ENCODE measurements around the gene SLC8A3. TPM values are rescaled to one million over a fixed set of nuclear protein-coding genes. Genes with fewer than 3 reads are reported as not detected.

SLC8A3 gene
- total RNA-seq, 1 donor from 2014 or later, result 0.49 TPM

GRCh38 chr14:70193396-70193795 is 4.6 kb upstream of the SLC8A3 start:
- H3K27ac ChIP-seq, result no peak overlapping the region
- H3K4me3 ChIP-seq, result no peak overlapping the region
- TF ChIP-seq POLR2AphosphoS5 (IDR thresholded peaks at IDR 0.05; ENCODE audit: insufficient read depth in 1 of 2, low read depth in 1 of 2), result no peak
- no peak for TF ChIP-seq CTCF (IDR thresholded peaks at IDR 0.05)
- no peak for TF ChIP-seq POLR2A (IDR thresholded peaks at IDR 0.05)
- intact Hi-C loops (cut with DNase I), result no loop called here
- no peak for DNase-seq (ENCODE audit: extremely low spot score in 2 of 2)
- no peaks in the 10 kb centered on the region for H3K27me3 ChIP-seq
- H3K9me3 ChIP-seq, result no peaks in the 10 kb centered on the region
- H3K4me1 ChIP-seq, result peaks cover 10% of the 10 kb centered on the region
- H3K36me3 ChIP-seq, result no peaks in the 10 kb centered on the region

- Histone ChIP-seq H3K4me3 (no peak overlapping the region), H3K4me1 (peaks cover 13% of the 10 kb centered on the region), H3K27ac (no peak overlapping the region), H3K9me3 (no peaks in the 10 kb centered on the region), H3K27me3 (no peaks in the 10 kb centered on the region), H3K36me3 (no peaks in the 10 kb centered on the region)
- intact Hi-C loops (cut with DNase I), result no loop called here
- DNase-seq (ENCODE audit: extremely low spot score in 2 of 2), result no peak
- TF ChIP-seq POLR2A (IDR thresholded peaks at IDR 0.05) (no peak), CTCF (IDR thresholded peaks at IDR 0.05) (no peak)
These were observed 4.2 kb upstream of the SLC8A3 start for GRCh38 chr14:70192915-70193314.

GRCh38 chr14:70190156-70190555 is 1.4 kb upstream of the SLC8A3 start:
- H3K4me3 ChIP-seq, result no peak overlapping the region
- TF ChIP-seq POLR2AphosphoS5 (IDR thresholded peaks at IDR 0.05; ENCODE audit: insufficient read depth in 1 of 2, low read depth in 1 of 2) (no peak), CTCF (IDR thresholded peaks at IDR 0.05) (no peak), POLR2A (IDR thresholded peaks at IDR 0.05) (no peak)
- DNase-seq (ENCODE audit: extremely low spot score in 2 of 2), result no peak
- intact Hi-C loops (cut with DNase I), result no loop called here
- H3K27me3 ChIP-seq, result no peaks in the 10 kb centered on the region
- H3K27ac ChIP-seq, result no peak overlapping the region
- H3K9me3 ChIP-seq, result no peaks in the 10 kb centered on the region
- H3K4me1 ChIP-seq, result peaks cover 26% of the 10 kb centered on the region
- H3K36me3 ChIP-seq, result no peaks in the 10 kb centered on the region

GRCh38 chr14:70189456-70190077 is 816 bp upstream of the SLC8A3 start:
- H3K4me3 ChIP-seq, result peak overlapping the region; percentile 41 to 48
- DNase-seq (ENCODE audit: extremely low spot score in 2 of 2), result no peak
- H3K36me3 ChIP-seq, result no peaks in the 10 kb centered on the region
- no peaks in the 10 kb centered on the region for H3K9me3 ChIP-seq
- intact Hi-C loops (cut with DNase I), result no loop called here
- no peak overlapping the region for H3K27ac ChIP-seq
- H3K27me3 ChIP-seq, result no peaks in the 10 kb centered on the region
- peaks cover 26% of the 10 kb centered on the region for H3K4me1 ChIP-seq
- TF ChIP-seq POLR2AphosphoS5 (IDR thresholded peaks at IDR 0.05; ENCODE audit: insufficient read depth in 1 of 2, low read depth in 1 of 2), result no peak
- no peak for TF ChIP-seq POLR2A (IDR thresholded peaks at IDR 0.05)
- TF ChIP-seq CTCF (IDR thresholded peaks at IDR 0.05), result no peak

- intact Hi-C loops (cut with DNase I), result no loop called here
- TF ChIP-seq CTCF (IDR thresholded peaks at IDR 0.05) (no peak), POLR2AphosphoS5 (IDR thresholded peaks at IDR 0.05; ENCODE audit: insufficient read depth in 1 of 2, low read depth in 1 of 2) (no peak), POLR2A (IDR thresholded peaks at IDR 0.05) (no peak)
- H3K27me3 ChIP-seq, result no peaks in the 10 kb centered on the region
These were observed 461 bp downstream of the SLC8A3 start for GRCh38 chr14:70188322-70188658.

More at GRCh38 chr14:70188322-70188658, 461 bp downstream of the SLC8A3 start:
- peaks cover 26% of the 10 kb centered on the region for H3K4me1 ChIP-seq
- DNase-seq (ENCODE audit: extremely low spot score in 2 of 2), result no peak
- H3K36me3 ChIP-seq, result no peaks in the 10 kb centered on the region
- peak overlapping the region; percentile 41 to 48 for H3K4me3 ChIP-seq
- H3K9me3 ChIP-seq, result no peaks in the 10 kb centered on the region
- H3K27ac ChIP-seq, result no peak overlapping the region
